ENCODE data around the gene DNAJC5G.

DNAJC5G gene

DNA sequence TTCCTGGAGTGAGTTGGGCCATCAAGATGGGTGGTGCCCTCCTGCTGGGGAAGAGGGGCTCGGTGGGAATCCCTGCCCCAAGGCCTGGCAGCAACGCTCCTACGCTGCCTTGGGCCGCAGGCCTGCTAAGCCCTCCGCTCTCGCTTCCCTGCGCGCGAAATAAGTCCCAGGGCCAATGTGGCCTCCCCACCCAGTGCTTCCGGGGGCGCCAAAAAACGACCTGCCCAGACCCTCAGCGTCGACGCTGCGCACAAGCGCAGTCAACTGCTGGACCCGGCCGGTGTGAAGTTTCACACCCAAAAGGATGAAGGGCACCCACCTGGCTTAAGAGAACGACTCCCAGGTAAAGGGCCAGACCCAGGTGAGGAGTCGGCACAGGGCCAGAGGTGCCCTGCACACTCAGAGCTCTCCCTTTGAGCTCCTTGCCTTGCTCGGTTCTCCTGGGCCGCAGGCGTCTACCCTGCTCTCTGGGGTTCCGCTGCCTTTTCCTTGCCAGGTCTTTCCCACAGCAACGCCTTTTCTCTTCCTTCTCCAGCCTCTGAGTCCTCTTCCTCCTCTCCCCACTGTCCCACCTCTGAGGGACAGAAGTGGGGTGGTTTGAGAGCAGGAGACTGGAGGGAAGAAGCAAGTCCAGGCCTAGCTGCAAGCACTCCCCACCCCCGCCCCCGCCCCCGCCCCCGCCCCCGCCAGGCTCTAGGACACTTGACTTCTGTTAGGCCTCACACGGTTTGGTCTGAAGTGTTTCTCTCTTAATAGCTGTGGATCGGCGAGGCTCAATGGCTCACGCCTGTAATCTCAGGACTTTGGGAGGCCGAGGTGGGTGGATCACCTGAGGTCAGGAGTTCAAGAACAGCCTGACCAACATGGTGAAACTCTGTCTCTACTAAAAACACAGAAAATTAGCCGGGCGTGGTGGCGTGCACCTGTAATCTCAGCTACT lies at the start of gene DNAJC5G:
Gene DNAJC5G (plus strand): TSS at position 223 of the 940 bp plus-strand sequence. CDS start 1,296 bp downstream, outside the sequence.
- DNase-seq (ENCODE audit: low read depth, low spot score), result no peak

GRCh38 chr2:27225526-27225925 lies 49.7 kb upstream of the DNAJC5G start:
- DNase-seq (ENCODE audit: low read depth, low spot score), result no peak

GRCh38 chr2:27227501-27227900 lies 47.7 kb upstream of the DNAJC5G start:
- DNase-seq (ENCODE audit: low read depth, low spot score), result no peak

DNA sequence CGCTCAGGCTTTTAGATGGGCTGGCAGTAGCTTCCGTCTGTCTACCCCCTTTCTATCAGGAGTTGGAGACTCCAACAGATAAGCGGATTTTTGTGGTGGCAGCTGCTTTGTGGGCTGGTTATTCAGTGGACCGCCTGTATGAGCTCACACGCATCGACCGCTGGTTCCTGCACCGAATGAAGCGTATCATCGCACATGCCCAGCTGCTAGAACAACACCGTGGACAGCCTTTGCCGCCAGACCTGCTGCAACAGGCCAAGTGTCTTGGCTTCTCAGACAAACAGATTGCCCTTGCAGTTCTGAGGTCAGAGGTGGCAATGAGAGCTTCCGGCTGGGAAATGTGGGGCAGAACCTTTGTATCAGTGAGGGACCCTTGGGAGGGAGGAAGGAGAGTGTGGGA lies 43.3 kb upstream of the DNAJC5G start:
- no peak for DNase-seq (ENCODE audit: low read depth, low spot score)

DNA sequence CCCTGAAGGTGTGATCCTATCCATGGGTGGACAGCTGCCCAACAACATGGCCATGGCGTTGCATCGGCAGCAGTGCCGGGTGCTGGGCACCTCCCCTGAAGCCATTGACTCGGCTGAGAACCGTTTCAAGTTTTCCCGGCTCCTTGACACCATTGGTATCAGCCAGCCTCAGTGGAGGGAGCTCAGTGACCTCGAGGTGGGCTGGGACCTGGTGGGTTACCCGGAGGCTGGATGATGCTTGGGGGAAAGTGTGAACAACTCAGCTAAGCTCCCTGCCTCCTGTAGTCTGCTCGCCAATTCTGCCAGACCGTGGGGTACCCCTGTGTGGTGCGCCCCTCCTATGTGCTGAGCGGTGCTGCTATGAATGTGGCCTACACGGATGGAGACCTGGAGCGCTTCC lies 41.9 kb upstream of the DNAJC5G start:
- DNase-seq (ENCODE audit: low read depth, low spot score), result no peak

DNA sequence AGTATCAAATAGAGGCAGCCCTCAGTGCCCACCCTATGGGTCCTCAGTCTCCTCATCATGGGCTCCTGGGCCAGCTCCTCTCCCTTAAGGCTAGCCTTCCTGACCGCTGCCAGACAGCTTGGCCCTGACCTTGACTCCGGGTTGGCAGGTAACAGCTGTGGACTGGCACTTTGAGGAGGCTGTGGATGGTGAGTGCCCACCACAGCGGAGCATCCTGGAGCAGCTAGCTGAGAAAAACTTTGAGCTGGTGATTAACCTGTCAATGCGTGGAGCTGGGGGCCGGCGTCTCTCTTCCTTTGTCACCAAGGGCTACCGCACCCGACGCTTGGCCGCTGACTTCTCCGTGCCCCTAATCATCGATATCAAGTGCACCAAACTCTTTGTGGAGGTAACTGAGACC lies 39.1 kb upstream of the DNAJC5G start:
- no peak for DNase-seq (ENCODE audit: low read depth, low spot score)

DNA sequence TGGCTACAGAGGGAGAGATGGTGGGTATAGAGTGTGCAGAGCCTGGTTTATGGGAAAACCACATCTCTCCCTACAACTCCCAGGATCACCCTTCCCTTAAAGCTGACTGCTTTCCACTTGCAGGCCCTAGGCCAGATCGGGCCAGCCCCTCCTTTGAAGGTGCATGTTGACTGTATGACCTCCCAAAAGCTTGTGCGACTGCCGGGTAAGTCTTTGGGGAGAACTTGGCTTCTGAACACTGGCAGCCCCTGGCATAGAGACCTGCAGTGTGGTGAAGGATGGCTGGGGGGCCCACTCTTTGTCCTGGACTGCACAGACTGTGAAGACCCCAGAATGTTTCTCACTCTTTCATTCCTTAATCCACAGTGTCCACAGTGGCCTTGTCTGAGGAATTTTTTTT lies 38.6 kb upstream of the DNAJC5G start:
- DNase-seq (ENCODE audit: low read depth, low spot score), result no peak

GRCh38 chr2:27237341-27237945 lies 37.8 kb upstream of the DNAJC5G start:
- no peak for DNase-seq (ENCODE audit: low read depth, low spot score)

DNA sequence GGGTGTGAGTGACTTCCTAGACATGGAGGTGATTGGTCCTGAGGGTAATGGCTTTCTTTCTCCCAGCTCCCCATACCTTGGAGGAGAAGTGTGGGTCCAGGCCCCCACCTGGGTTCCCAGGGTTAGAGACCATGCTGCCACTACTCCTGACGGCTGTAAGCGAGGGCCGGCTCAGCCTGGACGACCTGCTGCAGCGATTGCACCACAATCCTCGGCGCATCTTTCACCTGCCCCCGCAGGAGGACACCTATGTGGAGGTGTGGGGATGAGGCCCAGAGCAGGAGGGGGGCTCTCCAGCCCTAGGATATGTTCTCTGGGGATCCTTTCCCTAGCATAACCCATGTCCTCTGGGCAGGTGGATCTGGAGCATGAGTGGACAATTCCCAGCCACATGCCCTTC lies 36.3 kb upstream of the DNAJC5G start:
- no peak for DNase-seq (ENCODE audit: low read depth, low spot score)

DNA sequence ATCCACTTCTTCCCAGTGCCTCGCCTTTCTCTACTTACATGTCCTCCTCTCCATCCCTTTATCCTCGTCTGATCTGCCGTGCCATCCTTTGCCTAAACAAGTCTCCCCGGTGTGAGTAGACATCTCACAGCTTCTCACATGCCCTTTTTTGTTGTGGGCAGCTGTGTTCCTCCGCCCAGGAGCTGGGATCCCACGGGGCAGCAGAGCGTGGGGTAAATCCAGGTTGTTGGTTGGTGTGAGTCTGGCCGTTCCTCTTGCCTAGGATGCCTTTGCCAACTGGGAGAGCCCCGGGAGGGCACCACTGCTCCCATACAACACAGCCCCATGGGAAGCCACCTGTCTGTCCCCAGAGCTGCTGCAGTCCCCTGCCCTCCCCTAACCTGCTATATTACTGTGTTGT lies 34.8 kb upstream of the DNAJC5G start:
- DNase-seq (ENCODE audit: low read depth, low spot score), result no peak

DNA sequence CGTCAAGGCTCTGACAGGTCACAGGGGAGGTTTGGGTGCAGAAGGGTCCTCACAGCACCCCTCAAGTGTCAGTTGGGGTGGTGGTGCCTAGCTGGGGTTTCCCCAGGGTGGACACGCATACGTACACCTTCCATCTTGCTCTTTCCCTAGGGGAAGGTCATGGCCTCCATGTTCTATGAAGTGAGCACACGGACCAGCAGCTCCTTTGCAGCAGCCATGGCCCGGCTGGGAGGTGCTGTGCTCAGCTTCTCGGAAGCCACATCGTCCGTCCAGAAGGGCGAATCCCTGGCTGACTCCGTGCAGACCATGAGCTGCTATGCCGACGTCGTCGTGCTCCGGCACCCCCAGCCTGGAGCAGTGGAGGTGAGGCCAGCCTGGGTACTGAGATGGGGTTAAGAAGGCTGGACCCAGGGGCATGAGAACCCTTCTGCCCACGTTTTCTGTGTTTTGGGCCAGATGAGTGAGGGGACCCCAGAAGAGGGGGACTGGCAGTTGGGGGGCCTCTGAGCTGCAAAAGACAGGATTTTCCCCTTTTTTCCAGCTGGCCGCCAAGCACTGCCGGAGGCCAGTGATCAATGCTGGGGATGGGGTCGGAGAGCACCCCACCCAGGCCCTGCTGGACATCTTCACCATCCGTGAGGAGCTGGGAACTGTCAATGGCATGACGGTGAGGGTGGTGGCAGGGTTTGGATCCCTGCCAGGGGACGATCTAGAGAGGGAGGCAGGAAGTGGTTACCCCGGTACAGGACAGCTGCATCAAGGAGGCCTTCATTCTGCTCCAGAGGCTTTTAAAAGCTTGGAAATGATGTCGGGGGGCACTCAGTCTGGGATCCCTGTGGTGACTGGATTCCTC lies 33.2 kb upstream of the DNAJC5G start:
- no peak for DNase-seq (ENCODE audit: low read depth, low spot score)

GRCh38 chr2:27242614-27242951 lies 32.6 kb upstream of the DNAJC5G start:
- DNase-seq (ENCODE audit: low read depth, low spot score), result no peak

DNA sequence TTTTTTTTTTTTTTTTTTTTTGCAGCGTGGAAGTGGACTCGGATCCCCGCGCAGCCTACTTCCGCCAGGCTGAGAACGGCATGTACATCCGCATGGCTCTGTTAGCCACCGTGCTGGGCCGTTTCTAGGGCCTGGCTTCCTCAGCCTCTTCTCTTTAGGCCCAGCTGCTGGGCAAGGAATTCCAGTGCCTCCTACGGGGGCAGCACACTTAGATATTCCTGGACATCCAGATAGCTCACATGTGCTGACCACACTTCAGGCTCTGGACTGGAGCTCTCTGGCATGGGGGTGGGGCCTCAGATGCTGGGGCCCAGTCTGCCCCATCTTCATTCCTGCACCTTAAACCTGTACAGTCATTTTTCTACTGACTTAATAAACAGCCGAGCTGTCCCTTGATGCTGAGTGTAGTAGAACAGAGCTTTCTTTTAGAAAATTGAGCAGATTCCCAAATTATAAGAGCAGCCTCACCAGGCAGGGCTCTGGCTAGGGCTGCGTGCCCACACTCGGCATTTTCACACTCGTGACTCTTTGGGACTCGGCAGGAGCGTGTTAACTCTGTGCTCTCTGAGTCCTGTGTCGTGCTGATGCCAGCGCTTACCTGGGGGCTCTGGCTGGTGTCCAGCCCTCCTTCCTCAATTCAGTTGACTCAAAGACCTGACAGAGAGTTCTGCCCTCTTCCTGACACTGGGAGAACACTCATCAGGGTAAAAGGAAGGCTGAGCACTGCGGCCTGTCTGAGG lies 31.7 kb upstream of the DNAJC5G start:
- no peak for DNase-seq (ENCODE audit: low read depth, low spot score)

DNA sequence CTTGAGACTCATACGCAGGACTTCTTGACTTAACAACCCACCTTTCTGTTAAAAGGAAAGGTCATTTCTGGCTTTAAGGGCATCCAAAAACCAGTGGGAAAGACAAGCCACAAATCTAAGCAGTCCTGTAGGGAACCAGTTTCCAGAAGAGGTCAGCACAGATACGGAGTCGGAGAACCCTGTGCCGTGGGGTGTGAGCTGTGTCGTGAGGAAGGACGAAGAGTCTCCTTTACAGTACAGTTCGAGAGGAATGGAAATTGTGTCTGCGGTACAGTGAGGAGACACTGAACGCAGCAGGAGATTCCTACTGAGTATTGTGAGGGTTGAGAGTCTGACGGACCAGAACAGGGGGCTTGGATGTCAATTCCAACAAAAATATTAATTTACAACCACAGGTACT lies 30.1 kb upstream of the DNAJC5G start:
- DNase-seq (ENCODE audit: low read depth, low spot score), result no peak

DNA sequence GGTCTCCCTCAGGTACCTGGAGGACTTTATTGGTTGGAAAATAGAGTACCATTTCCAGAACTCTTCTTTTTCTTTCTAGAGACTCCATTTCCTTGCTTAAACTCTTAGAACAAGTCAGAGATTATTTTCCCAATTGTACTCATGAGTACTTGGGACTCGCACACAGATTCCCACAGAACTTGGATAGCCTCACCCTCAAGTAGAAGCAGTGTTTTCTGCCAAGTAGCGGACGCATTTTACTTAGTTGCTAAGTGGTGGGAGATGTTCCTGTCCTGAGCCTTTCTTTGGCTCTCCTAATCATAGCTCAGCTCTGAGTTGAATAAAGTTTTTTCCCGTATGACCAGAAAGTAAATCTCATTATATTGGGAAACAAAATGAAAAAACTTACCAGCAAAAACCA lies 29.6 kb upstream of the DNAJC5G start:
- no peak for DNase-seq (ENCODE audit: low read depth, low spot score)

DNA sequence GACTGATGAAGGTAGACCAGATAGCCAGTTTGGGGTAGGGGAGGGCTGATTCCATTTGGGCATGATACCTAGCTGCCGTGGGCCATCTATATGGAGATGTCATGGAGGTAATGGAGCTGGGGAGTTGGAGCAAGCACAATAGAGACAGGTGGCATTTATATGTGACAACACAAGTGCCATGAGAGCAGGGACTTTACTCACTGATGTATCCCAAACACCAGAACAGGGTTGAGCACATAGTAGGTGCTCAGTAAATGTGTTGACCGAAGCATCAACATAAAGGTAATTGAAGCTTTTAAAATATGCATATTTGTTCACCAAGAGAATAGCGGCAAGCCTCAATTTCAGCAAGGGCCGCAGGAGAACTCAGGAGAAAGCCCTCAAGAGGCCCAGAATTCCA lies 27.3 kb upstream of the DNAJC5G start:
- no peak for DNase-seq (ENCODE audit: low read depth, low spot score)

- DNase-seq (ENCODE audit: low read depth, low spot score), result peak; percentile 42
Observed at GRCh38 chr2:27249159-27249890, 25.9 kb upstream of the DNAJC5G start.

DNA sequence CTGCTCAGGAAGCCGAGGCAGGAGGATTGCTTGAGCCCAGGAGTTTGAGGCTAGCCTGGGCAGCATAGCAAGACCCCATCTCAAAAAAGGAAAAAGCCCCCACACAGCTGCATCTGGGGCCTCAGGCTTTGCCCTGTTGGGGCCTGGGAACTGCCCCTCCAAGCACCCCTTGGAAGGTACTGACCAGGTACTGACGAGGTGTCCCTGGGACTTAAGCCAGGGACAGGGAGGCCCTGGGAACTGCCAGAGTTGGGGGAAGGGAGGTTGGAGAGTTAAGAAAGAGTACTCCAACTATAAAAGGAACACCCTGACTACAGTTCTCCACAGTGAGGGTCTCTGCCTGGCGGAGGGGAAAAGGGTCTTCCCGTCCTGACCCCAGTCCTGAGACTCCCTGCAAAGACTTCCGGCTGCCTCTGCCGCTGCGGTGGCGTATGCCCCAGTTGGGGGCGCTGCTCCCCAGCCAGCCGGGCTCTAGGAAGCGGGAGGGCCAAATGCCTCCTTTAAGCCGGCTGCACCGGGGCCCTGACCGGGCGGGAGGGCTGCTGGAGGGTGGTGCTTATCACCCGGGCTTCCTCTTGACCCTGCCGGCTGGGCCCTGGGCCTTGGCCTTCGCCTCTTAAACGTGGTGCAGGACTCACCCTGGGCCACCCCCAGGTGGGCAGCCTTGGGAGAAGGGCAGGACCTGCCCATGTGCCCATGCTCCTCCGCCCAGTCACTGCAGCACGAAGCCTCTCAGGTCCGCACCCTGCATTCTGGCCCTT lies 25.2 kb upstream of the DNAJC5G start:
- peak; percentile 73 for DNase-seq (ENCODE audit: low read depth, low spot score)

DNA sequence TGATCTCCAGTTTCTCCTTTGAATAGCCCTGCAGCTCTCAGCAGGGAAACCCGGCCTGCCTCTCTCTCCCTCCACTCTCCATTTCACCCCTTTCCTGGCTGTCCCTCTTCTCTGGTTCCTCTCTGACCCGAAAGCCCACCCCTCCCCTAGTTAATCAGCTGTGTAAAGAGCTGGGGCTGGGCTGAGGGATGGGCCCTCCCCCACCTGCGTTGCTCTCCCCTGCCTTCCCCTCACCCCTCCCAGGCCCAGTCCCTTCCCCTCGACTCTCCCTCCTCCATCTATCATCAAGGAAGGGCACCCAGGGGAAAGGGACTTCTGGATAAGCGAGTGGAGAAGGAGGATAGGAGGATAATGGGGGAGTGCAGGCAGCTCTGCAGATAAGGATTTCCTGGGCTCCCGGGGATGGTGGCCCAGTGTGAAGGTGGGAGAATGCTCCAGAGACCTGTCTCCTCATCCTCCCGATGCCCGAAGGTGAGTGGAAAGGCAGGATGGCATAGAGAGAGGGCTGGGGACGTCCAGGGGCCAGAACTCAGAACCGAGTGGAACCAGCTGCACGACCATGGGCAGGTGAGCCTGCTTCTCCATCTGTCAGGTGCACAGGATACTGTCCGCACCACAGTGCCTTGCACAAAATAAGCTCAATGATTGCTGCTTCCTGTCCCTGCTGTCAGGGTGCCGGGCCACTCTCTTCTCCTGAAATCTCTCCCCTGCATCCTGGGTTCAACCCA lies 24.4 kb upstream of the DNAJC5G start:
- no peak for DNase-seq (ENCODE audit: low read depth, low spot score)
